Tibial nerve (tissue), 4 donors: Measurements from ENCODE around the gene RAP1GAP.

Experiments used
- CTCF ChIP-seq, 5 experiments: fragments of 200-600 bp in 3 of 5; fragments of 450-650 bp in 2 of 5; sonication (generic) in 3 of 5; IDR thresholded peaks; one replicate each; pipeline ENCODE4 v1.5.1; 2016 to 2019; ENCODE audit warnings: antibody characterized with exemption in 5 of 5, mild to moderate bottlenecking in 3 of 5, moderate library complexity in 2 of 5
- EP300 ChIP-seq, 2 donors: sonication (generic); formaldehyde crosslinking; IDR thresholded peaks; one replicate each; pipeline ENCODE4 v1.6.1; 2017; ENCODE audit warnings: antibody characterized with exemption in 2 of 2, mild to moderate bottlenecking in 1 of 2
- POLR2A ChIP-seq, 2 donors: fragments of 450-650 bp; IDR thresholded peaks; one replicate each; pipeline ENCODE4 v1.6.1; 2017; ENCODE audit warnings: antibody characterized with exemption in 2 of 2, mild to moderate bottlenecking in 2 of 2, moderate library complexity in 2 of 2

- TF ChIP-seq CTCF (IDR thresholded peaks at IDR 0.05) = no peak
- TF ChIP-seq POLR2A (IDR thresholded peaks at IDR 0.05) = no peak
- TF ChIP-seq EP300 (IDR thresholded peaks at IDR 0.05) = no peak
Observed at GRCh38 chr1:21671915-21672314, 2.8 kb upstream of the RAP1GAP start.
